Measurements from ENCODE around the gene KRTAP5-10. TPM values are rescaled to one million over a fixed set of nuclear protein-coding genes. Genes with fewer than 3 reads are reported as not detected.
"Not testable (repeated sequence)": the region's sequence is repeated elsewhere in the genome, so short reads cannot be mapped to it uniquely, and the experiment has no call there.

Gene KRTAP5-10
- total RNA-seq, 1 donor = not detected

DNA sequence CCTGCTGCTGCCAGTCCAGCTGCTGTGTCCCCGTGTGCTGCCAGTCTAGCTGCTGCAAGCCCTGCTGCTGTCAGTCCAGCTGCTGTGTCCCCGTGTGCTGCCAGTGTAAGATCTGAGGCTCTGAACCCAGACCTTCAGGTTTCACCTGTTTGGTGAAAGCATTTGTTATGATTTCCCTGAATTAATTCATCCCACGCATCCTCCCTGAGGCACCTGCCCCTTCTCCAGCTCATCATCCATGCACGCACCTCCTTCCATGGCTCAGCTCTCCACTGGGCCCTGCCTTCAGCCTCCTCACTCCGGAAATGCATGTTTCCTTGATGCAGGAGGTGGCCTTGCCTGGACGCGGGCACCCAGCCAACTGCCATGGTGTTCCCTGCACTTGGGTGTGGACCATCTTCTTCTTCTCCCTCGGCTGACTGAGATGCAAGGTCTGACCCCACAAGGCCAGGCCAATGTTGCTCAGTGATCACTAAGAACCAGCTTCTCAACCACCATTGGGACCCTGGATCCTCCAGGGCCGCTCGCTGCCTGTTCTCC, 788 bp downstream of the KRTAP5-10 start:
- TF ChIP-seq, protein P1, sequence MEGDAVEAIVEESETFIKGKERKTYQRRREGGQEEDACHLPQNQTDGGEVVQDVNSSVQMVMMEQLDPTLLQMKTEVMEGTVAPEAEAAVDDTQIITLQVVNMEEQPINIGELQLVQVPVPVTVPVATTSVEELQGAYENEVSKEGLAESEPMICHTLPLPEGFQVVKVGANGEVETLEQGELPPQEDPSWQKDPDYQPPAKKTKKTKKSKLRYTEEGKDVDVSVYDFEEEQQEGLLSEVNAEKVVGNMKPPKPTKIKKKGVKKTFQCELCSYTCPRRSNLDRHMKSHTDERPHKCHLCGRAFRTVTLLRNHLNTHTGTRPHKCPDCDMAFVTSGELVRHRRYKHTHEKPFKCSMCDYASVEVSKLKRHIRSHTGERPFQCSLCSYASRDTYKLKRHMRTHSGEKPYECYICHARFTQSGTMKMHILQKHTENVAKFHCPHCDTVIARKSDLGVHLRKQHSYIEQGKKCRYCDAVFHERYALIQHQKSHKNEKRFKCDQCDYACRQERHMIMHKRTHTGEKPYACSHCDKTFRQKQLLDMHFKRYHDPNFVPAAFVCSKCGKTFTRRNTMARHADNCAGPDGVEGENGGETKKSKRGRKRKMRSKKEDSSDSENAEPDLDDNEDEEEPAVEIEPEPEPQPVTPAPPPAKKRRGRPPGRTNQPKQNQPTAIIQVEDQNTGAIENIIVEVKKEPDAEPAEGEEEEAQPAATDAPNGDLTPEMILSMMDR (IDR thresholded peaks at IDR 0.05; ENCODE audit: insufficient read depth, low read depth, low read length) = no peak
- no peak for DNase-seq (ENCODE audit: low read depth)
- H3K4me3 ChIP-seq (ENCODE audit: low read depth, low read length) = no peak overlapping the region

DNA sequence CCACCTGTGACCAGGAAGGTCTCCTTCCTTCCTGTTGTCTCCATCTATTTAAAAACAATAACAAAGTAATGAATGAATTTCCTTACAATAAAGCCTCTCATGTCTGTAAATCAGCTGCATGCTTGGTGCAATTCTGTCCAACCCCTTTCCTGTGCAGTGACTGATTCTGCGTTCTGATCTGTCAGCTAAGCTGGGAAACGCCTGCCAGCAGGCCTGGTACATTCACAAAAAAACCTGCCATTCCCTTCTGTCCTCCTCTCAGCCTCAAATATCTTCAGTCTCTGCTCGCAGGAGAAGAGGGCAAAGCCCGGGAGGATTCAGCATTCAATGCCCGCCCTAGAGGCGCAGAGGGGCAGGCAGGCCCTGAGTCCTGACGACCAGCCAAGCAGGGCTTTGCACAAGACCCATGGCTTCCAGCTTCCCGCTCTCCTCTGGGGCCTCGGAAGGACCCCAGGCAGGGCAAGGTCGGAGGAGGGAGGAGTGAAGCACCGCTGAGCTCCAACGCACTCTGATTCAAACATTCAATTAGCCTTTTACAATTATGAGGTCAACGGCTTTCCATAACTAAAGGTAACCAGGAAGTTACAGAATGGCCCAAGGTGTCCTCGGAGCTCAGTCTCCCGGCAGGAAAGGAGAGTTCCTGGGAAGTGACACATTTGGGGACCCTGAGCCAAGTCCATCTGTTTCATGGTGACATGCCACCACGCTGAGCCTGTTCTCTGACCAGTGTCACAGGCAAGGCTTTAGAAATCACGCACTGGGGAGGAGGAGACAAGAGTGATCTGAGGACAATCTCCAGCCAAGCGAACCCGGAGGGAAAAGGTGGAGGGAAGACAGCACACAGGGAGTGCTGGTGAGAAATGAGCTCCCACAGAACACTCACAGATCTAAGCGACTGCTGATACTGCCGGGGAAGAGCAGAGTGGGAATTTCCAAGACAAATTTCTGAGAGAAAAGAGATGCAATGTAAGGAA, 1.6 kb downstream of the KRTAP5-10 start:
- not testable (repeated sequence) for DNase-seq (ENCODE audit: low read depth)

DNA sequence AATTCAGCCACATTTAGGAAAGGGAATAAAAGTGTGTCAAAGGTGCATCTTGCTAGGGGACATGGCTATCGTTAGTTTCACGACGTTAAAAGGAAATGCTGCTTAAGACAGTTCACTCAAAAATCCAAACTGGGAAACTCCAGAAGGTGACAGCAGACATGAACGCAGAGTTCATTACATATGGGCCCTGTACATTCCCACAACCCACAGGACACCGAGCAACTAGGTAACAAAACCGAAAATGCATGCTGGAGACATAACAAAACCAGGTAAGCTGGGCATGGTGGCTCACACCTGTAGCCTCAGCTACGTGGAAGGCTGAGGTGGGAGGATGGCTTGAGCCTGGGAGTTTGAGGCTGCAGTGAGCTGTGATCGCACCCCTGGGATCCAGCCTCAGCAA, 2.3 kb downstream of the KRTAP5-10 start:
- not testable (repeated sequence) for H3K4me3 ChIP-seq (ENCODE audit: low read depth, low read length); DNase-seq (ENCODE audit: low read depth)

More for the DNA sequence above, 1.6 kb downstream of the KRTAP5-10 start:
- H3K4me3 ChIP-seq (ENCODE audit: low read depth, low read length) = not testable (repeated sequence)

DNA sequence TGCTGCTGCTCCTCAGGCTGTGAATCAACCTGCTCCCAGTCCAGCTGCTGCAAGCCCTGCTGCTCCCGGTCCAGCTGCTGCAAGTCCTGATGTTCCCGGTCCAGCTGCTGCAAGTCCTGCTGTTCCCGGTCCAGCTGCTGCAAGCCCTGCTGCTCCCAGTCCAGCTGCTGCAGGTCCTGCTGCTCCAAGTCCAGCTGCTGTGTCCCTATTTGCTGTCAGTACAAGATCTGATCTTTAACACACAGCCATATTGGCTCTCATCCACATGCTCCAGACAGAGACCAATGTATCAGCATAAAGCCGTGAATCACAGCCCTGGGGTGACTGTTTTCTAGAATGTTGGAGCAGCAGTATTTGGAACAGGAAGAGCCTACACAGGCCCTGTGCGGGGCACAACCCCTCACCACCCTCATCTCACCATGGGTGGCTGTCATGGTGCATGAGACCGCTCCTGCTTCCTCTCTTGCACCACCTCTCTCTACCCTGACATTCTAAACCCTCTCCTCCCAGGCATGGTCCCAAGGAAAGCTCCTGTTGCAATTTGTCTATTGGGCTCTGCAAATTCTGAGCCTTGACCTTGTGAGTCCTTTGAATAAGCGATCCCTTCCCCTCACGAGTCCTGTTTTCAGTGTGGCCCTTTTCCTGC, 3.5 kb downstream of the KRTAP5-10 start:
- TF ChIP-seq, protein P1 (IDR thresholded peaks at IDR 0.05; ENCODE audit: insufficient read depth, low read depth, low read length) = no peak
- no peak overlapping the region for H3K4me3 ChIP-seq (ENCODE audit: low read depth, low read length)
- DNase-seq (ENCODE audit: low read depth) = peak; percentile 3

DNA sequence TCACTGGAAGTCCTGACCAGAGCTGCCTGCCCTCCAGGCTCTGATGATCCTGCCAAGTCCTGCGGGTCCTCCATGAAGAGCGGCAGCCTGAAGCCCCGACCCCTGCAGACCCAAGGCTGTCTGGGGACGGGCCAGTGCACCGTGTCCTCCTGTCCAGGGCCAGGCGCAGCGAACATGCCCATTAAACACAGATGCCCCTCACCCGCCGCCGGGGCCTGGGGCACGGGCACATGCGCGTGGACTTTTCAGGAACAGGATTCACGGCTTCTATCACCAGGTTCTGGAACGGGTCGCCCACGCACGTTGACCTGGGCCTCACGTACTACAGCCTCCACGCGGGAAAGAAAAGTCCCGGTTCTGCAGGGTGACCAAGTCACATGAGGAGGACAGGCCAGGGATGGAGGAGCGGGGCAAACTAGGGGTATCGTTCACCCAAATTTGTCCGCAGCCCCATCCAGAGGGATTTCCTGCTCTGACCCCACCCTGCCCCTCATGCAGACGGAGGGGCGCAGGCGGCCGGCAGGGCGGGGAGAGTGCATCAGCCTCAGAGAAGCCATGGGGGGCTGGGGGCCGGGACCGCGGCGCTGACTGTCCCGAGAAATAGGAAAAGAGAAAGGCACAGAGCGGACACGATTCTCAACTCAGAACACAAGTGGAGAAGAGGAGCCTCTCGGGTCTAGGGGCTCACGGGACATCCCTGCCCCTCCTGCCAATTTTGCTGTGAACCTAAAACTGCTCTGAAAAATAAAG, 5.9 kb downstream of the KRTAP5-10 start:
- not testable (repeated sequence) for DNase-seq (ENCODE audit: low read depth)

DNA sequence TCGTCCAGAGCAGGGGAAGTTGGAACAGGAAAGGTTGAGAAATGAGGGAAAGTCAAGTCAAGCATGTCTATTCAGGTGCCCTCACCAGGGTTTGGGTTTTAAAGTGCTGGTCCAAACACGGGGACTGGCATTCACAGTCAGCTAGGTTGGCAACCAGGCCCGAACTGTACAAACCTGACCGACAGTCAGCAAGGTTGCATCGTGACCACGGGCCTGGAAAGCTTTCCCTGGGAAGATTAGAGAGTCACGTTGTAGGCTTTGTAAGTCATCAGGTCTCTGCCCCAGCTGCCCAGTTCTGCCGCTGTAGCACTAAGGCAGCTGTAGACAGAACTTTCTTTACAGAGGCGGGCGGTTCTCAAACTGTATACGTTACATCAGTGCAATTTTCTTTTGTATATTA, 7.4 kb downstream of the KRTAP5-10 start:
- no peak for DNase-seq (ENCODE audit: low read depth)
- TF ChIP-seq, protein P1 (IDR thresholded peaks at IDR 0.05; ENCODE audit: insufficient read depth, low read depth, low read length) = no peak
- H3K4me3 ChIP-seq (ENCODE audit: low read depth, low read length) = no peak overlapping the region

More for the DNA sequence above, 5.9 kb downstream of the KRTAP5-10 start:
- H3K4me3 ChIP-seq (ENCODE audit: low read depth, low read length) = not testable (repeated sequence)

DNA sequence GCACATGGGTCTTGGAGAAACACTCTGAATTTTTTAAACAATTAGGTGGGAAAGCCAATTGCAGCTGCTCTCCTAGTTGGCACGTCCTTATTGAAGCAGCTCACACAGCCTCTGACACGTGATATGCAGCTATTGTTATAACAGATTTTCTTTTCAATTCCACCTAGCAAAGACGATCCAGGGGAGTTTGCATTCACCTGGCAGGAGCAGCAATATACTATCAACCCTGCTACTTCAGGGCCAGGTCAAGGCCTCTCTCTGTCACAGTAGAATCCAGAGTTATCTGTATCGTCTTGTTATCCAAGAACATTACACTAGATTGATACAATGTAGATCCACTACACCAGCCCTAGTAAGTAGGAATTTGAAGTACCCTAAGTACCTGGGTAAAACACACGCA, 9.1 kb downstream of the KRTAP5-10 start:
- H3K4me3 ChIP-seq (ENCODE audit: low read depth, low read length) = no peak overlapping the region
- DNase-seq (ENCODE audit: low read depth) = no peak
- TF ChIP-seq, protein P1 (IDR thresholded peaks at IDR 0.05; ENCODE audit: insufficient read depth, low read depth, low read length) = no peak
